Adipose tissue (tissue), 3 donors: ENCODE results near the gene TRIM8. TPM values are rescaled to one million over a fixed set of nuclear protein-coding genes. Genes with fewer than 3 reads are reported as not detected.

ENCODE experiments used
- H3K27ac ChIP-seq: one replicate; pipeline ENCODE4 v1.5.1; 2013; ENCODE audit warnings: low read depth, low read length
- WGBS, 3 donors: extraction: QIAGEN DNeasy Blood & Tissue Kit; methylation state at CpG; one replicate each; pipeline ENCODE4 v1.1.7; 2013; 5-methylcytosine and 5-hydroxymethylcytosine counted together
- polyA plus RNA-seq, 3 donors: library from polyadenylated mRNA; stranded (reverse); fragments of 200-250 nt; gene quantifications; one replicate each; pipeline ENCODE4 v1.2.3, GENCODE V29; 2013
- donor health status: healthy with polysubstance abuse.
- donor health status: Bipolar disorder and iron deficiency.
- donor health status: healthy.

TRIM8 gene
- 100 to 1,000 TPM in 2 of 3 donors, 10 to 100 TPM in 1; 76.1 to 174 (median 115) TPM for polyA plus RNA-seq

GRCh38 chr10:102644066-102644645 lies at the start of gene TRIM8:
TRIM8 (plus strand) TSS chr10:102644479; CDS start chr10:102644618, 139 bp downstream.
- peak within 1 kb of the TSS; percentile 87 for H3K27ac ChIP-seq
- 0 to 2% (median 0%) methylated on average over 41 to 80 of the region's 80 CpGs for WGBS, 3 donors

GRCh38 chr10:102595293-102595692 lies 49.0 kb upstream of the TRIM8 start:
- no peak overlapping the region for H3K27ac ChIP-seq
- 54 to 70% (median 56%) methylated on average over 2 of the region's 2 CpGs for WGBS, 3 donors

GRCh38 chr10:102595897-102596296 lies 48.4 kb upstream of the TRIM8 start:
- no peak overlapping the region for H3K27ac ChIP-seq
- 81 to 88% (median 84%) methylated on average over 4 of the region's 4 CpGs for WGBS, 3 donors

GRCh38 chr10:102596506-102596971 lies 47.7 kb upstream of the TRIM8 start:
- 51 to 61% (median 58%) methylated on average over 3 of the region's 3 CpGs for WGBS, 3 donors
- no peak overlapping the region for H3K27ac ChIP-seq

- 36 to 60% (median 47%) methylated on average over 16 of the region's 16 CpGs for WGBS, 3 donors
- H3K27ac ChIP-seq = no peak overlapping the region
Measured at GRCh38 chr10:102597131-102597991, 46.9 kb upstream of the TRIM8 start.

- no peak overlapping the region for H3K27ac ChIP-seq
- WGBS, 3 donors = 50 to 87% (median 62%) methylated on average over 8 of the region's 8 CpGs
Measured at GRCh38 chr10:102598243-102598642, 46.0 kb upstream of the TRIM8 start.

GRCh38 chr10:102599565-102600327 lies 44.5 kb upstream of the TRIM8 start:
- no peak overlapping the region for H3K27ac ChIP-seq
- WGBS, 3 donors = 14 to 35% (median 19%) methylated on average over 7 of the region's 7 CpGs

GRCh38 chr10:102600816-102601215 lies 43.5 kb upstream of the TRIM8 start:
- no peak overlapping the region for H3K27ac ChIP-seq
- WGBS, 3 donors = 79 to 90% (median 85%) methylated on average over 6 of the region's 6 CpGs

- 72 to 85% (median 80%) methylated on average over 9 of the region's 9 CpGs for WGBS, 3 donors
- peak overlapping the region; percentile 83 for H3K27ac ChIP-seq
Measured at GRCh38 chr10:102601639-102602038, 42.6 kb upstream of the TRIM8 start.

- peak overlapping the region; percentile 21 for H3K27ac ChIP-seq
- 55 to 74% (median 66%) methylated on average over 4 of the region's 4 CpGs for WGBS, 3 donors
Measured at GRCh38 chr10:102602272-102603045, 41.8 kb upstream of the TRIM8 start.

GRCh38 chr10:102603946-102604345 lies 40.3 kb upstream of the TRIM8 start:
- no peak overlapping the region for H3K27ac ChIP-seq
- WGBS, 3 donors = 36 to 79% (median 38%) methylated on average over 7 of the region's 7 CpGs

- H3K27ac ChIP-seq = no peak overlapping the region
- WGBS, 3 donors = 40 to 86% (median 40%) methylated on average over 6 of the region's 6 CpGs
Measured at GRCh38 chr10:102604439-102604841, 39.8 kb upstream of the TRIM8 start.

GRCh38 chr10:102605712-102606111 lies 38.6 kb upstream of the TRIM8 start:
- no peak overlapping the region for H3K27ac ChIP-seq
- 66 to 81% (median 78%) methylated on average over 5 of the region's 5 CpGs for WGBS, 3 donors

GRCh38 chr10:102608487-102608886 lies 35.8 kb upstream of the TRIM8 start:
- no peak overlapping the region for H3K27ac ChIP-seq
- WGBS, 3 donors = 53 to 73% (median 58%) methylated on average over 2 of the region's 2 CpGs

GRCh38 chr10:102610441-102610887 lies 33.8 kb upstream of the TRIM8 start:
- 78 to 80% (median 79%) methylated on average over 10 of the region's 10 CpGs for WGBS, 3 donors
- H3K27ac ChIP-seq = no peak overlapping the region

- WGBS, 3 donors = 56 to 67% (median 63%) methylated on average over 4 of the region's 4 CpGs
- H3K27ac ChIP-seq = no peak overlapping the region
Measured at GRCh38 chr10:102611514-102612087, 32.7 kb upstream of the TRIM8 start.

- 43 to 76% (median 45%) methylated on average over 8 of the region's 8 CpGs for WGBS, 3 donors
- H3K27ac ChIP-seq = no peak overlapping the region
Measured at GRCh38 chr10:102612964-102613275, 31.4 kb upstream of the TRIM8 start.

- no peak overlapping the region for H3K27ac ChIP-seq
- WGBS, 3 donors = 69 to 91% (median 80%) methylated on average over 7 of the region's 7 CpGs
Measured at GRCh38 chr10:102613286-102613685, 31.0 kb upstream of the TRIM8 start.
